ENCODE results near the gene PODXL.
"Not testable (repeated sequence)": the region's sequence is repeated elsewhere in the genome, so short reads cannot be mapped to it uniquely, and the experiment has no call there.

The PODXL gene

DNA sequence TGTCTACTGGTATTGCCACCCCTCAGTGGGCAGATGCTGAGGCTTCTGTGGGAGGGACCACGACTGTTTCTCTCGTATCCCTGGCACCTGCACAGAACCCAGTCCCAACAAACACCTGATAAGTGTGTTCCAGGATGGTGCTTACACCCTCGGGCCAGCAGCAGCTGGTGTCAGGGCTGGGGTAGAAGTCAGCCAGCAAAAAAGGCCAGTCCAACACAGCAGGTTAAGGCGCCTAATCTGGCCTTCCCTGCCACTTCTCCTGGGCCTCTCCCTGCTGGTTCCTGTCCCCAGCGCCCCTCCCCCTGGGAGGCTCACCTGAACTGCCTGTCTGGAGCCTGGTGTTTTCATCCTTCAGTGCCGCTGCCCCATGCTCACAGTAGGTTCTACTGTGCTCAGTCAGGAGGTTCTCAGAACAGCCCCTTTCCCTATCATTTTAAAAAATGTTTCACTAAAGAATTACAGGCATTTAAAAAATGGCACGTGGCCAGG, 20.0 kb downstream of the PODXL start:
- no peak for FAIRE-seq

DNA sequence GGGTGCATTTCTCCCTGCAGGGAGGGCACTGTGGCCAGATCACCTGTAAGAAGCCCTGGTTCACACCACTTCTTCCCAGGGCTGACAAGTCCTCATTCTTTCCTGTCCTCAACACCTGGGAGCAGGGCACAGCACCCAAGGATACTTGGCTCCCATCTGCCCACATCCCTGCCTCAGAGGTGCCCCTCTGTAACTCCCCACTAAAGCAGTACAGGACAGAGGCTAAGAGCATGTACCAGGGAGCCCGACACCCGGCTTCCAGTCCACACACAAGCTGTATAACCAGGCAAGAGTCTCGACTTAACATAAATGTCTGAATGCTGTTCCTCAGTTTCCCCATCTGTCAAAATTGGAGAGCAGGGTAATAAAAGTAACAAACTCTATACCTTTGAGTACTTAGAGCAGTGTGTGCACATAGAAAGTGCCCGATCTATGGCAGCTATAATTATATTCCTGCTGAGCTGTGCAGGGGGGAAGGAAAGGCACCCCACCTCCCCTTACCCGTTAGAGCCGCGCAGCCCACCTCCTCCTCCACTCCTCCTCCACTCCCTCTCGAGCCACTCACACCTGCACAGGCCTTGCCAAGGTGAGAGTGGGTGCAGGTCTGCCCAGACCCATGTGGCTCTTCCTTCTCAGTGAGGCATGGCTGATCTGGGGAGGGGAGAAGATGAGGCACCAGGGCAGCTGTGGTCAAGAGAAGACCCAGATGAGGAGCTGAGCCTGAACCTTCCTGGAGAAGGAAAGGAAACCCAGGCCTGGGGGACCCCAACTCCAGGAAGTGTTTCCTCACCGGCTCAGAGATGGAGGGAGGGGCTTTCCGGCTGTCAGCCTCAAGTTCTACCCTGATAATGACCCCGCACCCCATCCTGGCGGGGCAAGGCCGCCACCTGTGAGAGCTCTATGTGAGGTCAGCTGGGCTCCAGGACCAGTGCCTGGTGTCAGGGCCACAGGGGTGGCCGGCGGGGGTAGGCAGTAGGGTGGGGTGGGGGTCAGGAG, 22.6 kb downstream of the PODXL start:
- FAIRE-seq, result no peak

DNA sequence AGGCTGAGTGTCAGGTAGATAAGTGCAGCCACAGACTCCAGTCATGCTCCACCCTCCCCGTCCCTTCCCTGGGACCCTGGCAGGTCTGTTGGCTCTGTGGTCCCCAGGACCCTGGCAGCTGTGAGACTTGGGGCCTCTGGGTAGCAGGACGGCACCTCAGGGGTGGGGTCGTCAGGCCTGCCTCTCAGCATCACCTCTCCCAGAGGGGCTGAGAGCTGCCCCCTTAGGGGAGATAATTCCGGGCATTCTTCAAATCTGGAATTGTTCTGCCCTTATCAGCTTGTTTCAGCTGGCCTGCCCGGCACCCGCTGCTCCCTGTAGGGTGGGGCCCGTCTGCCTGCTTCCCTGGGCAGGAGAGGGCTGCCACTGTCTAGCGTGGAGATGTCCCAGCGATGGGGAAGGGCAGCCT, 23.3 kb downstream of the PODXL start:
- FAIRE-seq, result no peak

DNA sequence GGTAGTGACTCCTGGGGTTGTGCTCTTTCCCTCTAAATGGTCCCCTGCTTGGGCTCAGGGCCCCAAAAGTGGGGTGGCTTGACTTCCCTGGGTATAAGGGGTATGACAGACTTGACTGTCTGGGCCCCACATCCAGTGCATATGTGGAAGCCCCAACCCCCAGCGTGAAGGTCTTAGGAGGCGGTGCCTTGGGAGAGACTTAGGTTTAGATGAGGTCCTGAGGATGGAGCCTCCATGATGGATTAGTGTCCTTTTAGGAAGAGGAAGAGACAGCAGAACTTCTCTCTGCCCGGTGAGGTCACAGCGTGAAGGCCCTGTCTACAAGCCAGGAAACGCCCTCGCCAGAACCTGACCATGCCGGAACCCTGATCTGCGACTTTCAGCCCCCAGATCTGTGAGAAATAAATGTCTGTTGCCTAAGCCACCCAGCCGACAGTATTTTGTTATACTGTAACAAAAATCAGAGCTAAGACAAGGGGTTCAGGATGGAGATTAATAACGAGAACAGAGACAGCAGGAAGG, 23.8 kb downstream of the PODXL start:
- FAIRE-seq, result no peak

DNA sequence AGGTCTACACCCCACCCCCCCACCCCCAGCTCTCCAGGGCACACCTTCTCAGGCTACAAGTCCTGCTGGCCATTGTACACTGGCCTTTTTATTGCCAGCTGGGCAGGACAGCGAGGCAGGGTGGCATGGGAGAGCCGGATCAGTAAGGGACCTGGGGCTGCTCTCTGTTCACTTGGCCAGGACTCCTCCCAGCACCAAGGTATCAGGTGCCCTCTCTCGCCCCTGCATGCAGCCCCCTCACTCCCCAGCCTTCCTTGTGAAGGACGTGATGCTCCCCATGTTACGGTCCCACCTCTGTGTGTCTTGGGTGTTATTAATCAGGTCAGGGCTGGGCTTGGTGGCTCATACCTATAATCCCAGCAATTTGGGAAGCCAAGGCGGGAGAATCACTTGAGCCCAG, 26.3 kb downstream of the PODXL start:
- FAIRE-seq, result no peak

DNA sequence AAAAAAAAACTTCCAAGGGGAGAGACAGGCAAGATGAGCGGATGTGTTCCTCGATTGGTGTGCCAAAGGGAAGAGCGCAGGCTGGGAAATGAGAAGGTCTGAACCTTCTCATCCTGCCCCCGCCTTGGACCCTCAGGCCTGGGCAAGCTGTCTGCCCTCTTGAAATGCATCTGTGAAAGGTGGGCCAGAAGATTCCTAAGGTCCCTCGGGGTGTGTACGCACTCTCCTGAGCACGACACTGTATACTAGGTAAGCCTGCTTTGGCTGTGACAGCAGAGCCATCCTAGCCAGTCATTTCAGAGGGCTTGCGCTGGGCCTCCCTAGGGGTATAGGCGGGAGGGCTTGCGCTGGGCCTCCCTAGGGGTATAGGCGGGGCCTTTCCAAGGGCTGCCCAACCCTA, 26.8 kb downstream of the PODXL start:
- no peak for FAIRE-seq

DNA sequence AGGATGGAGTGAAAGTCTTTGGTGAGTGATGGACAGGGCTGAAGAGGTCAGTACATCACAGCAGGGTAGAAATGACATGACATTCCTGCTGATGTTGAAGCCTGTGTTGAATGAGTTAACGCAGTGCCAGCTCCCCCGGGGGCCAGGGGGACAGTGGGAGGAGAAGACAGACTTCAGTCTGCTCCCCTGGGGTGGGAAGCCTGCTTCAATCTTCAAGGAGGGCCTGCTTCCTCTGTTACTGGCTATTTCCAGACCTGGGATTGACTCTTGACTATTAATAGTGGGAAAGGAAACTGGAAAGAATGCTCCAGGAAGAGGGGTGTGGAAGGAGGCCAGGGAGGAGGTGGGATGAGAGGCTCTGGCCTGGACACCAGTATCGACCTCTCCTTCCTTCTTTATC, 27.2 kb downstream of the PODXL start:
- no peak for FAIRE-seq

DNA sequence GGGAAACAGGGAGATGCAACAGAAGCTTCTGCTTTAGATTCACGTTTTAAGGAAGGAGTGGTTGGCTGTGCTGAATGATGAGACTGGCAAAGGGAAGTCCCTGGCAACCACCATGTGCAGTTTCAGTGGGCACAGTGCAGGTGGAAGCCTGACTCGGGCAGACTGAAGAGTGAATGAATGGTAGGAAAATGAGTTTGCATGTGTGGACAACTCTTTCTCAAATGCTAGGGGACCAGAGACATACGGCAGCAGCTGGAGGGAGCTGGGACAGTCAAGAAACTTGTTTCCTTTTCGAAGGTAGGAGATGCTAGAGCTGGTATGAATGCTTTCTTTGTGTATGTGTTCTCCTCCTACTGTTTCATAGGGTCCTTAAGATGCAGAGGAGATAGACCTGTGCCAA, 29.0 kb downstream of the PODXL start:
- no peak for FAIRE-seq

DNA sequence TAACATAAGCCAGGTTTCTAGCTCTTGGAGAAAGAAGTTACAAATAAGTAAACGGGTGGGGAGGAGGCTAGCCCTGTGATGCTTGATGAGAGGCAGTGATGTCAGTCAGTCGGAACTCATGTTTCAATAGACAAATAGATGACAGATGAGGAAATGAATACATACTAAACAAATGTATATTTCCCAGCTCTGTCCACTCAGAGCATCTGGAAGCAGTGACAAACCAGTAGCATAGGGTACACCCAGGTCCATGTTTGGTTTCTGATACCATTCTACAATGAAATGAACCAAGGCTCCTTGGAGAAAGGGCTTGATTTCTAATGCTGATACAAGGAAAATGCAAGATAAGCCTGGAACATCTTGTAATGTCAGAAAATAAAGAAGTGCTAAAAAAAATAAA, 30.6 kb downstream of the PODXL start:
- FAIRE-seq, result no peak

DNA sequence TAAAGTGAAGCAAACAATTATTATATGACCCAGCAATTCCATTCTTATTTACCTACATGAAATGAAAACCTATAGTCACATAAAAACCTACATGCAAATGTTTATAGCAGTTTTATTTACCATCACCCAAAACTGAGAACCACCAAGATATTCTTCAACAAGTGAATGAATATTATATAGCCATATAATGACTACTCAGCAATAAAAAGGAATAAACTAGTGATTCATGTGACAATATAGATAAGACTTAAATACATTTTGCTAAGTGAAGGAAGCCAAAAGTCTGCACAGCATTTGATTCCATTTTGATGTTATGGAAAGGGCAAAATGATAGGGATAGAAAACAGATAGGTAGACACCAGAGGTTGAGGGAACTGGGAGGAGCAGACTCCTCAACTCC, 31.7 kb downstream of the PODXL start:
- no peak for FAIRE-seq

DNA sequence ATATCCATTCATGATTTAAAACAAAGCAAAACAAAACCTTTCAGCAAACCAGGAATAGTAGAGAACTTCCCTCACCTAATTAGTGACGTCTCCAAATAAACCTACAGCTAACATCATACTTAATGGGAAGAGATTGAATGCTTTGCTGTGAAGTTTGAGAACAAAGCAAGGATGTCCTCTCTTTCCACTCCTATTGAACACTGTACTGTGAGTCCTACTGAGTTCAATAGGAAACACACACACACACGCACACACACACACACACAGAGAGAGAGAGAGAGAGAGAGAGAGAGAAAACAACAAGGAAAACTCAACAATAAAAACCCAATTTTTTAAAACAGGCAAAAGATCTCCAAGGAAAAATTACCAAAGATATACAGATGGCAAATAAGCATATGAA, 32.3 kb downstream of the PODXL start:
- FAIRE-seq, result no peak

DNA sequence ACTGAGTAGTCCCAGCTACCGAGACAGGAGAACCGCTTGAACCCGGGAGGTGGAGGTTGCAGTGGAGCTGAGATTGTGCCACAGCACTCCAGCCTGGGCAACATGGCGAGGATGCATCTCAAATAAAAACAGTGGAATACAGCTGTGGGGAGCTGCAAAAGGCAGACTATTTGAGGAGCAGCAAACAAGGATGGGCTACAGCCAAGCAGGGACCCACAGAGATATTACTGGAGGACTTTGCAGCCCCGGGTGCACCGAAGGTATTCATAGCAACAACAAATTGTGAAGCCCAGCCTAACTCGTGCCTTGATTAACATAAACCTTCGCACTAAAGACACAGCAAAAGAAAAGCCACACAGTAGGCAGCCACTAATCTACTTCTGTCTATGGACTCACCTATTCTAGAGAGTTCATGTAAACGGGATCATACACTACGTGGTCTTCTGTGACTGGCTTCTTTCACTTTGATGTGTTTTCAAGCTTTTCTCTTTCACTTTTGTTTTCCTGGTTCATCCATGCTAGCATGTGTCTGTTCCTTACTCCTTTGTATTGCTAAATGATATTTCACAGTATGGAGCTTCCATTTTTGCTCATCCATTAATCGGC, 34.0 kb downstream of the PODXL start:
- no peak for FAIRE-seq

DNA sequence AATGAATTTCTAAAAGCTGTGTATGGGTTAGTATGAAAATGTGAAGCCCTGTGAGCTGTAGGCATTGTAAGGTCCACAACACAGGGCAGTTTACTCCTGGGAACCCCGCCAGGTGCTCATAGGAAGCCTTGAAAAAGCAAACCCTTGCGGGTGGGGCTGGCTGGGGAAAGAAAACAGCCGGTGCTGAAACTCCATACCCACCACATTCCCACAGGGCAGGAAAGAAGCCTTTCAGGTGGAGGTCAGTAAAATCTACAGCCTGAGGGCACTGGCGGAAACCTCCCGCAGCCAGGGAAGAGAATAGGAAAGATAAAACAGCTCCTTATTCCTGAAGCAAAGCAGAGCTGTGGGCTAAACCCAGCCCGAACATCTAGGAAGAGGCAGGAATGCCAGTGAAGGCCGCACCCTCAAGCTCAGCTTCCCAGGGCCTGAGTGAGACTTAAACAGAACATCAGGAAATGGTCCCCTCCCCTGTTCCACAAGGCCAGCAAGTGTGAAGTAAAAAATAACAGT, 34.7 kb downstream of the PODXL start:
- no peak for FAIRE-seq

DNA sequence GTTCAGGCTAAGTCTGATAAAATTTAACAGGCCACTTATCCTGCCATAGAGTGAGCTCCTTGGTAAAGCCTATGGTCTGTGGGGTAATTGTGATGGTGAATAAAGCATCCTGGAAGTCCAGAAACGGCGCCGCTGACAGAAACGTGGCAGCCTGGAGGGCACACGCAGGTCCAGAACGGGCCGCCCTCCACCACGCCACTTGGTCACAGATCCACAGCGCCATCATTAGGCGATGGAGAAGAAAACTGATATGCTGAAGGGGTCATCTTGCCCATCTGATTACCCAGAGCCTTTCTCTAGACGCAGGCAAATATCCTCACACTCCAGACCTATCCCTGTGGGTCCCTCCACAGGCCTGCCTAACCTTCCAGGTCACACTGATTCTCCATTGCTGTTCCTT, 37.8 kb downstream of the PODXL start:
- FAIRE-seq, result no peak

DNA sequence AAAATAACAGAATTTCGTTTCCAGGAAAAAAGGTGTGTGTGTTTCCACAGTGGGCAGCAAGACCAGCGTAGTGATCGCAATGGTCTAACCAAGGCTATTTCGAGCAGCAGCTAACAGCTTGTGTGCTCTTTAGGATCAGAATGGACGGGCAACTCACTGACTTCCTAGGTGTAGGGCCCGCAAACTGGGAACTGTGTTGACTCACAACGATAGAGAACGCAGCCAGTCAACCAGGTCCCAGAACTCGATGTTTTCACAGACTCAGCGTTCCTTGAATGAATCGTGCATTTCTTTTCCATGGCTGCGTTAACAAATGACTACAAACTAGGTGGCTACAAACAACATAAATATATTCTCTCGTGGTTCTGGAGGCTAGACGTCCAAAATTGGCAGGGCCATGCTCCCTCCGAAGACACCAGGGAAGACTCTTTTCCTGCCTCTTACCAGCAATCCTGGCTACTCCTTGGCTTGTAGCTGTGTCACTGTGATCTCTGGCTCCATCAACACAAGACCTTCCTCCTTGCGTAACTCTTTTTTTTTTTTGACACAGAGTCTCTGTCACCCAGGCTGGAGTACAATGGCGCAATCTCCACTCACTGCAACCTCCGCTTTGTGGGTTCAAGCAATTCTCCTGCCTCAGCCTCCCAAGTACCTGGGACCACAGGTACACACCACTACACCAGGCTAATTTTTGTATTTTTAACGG, 39.1 kb downstream of the PODXL start:
- FAIRE-seq, result no peak

DNA sequence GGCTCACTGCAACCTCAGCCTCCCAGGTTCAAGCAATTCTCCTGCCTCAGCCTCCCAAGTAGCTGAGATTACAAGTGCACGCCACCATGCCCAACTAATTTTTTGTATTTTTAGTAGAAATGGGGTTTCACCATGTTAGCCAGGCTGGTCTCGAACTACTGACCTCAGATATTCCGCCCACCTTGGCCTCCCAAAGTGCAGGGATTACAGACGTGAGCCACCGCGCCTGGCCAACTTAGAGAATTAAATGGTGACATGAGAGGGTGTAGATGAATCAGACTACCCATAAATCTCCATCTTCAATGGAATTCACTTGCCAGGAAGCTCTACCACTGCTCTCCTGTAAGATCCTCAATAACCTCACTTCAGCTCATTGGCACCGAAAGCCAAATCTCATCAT, 41.0 kb downstream of the PODXL start:
- not testable (repeated sequence) for FAIRE-seq

DNA sequence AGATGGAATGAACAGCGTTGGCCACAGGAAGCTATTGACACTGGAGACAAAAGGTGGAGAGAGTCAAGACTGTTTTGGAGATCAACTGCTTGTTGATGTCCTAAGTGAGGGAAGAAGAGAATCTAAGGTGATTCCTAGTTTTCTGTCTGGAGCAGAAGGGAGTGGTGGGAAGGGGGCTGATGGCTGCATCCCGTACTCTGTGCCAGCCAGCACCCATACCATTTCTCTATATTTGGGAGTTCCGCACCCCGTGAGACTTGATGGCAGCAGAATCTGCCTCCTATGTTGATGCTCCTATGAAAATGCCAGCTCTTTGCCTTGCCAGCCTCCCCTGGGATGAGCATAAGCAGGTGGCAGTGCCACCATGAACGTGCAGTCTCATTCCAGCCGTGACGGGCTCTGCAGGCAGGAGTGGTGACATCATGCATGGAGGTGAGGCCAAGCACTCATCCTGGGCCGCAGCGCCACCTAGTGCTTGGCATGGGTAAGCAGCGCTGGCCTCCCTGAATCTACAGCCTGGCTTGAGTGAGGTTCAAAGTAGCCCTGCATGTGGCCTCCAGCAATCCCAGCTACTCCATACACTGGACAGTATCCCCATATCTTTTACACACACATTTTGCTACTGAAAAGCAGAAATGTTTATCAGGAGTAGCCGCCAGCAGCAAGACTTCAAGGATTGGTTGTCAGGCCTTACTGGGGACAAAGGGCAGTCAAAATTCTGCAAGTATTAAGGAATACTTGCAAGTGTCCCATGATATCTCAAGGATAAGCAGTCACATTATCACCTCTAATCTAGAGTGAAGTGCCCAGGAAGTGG, 43.0 kb downstream of the PODXL start:
- no peak for FAIRE-seq

DNA sequence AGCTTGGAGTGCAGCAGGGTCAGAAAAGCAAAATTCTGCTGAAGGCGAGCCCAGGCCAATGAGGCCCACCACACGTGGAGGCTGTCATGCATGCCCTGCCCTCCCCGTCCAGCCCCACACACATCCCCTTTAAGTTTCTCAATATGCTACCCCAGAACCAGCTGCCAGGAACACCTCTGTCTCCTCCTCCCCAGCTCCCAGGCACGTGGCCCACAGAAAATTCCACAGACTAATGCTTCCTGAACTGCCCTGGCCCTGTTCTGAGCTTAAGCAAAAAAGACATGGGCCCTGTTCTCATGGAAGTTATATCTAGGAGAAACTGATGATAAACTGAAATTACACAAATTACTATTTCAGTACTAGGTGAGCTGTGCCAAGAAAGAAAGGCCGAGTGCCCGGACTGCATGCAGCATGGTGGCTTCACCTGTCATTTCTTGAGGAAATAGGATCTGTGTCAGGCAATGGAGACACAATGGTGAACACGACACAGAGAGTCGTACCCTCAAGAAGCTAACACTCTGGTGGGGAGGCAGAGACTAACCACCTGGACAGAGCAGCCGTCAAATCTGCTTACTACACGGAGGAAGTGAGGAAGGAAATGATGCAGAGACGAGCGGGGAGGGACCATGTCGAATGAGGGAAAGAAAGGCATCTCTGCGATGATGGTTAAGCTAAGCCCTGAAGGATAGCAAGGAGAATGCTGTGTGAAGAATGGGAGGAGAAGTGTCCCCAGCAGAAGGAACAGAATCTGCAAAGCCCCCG, 44.5 kb downstream of the PODXL start:
- FAIRE-seq, result no peak

DNA sequence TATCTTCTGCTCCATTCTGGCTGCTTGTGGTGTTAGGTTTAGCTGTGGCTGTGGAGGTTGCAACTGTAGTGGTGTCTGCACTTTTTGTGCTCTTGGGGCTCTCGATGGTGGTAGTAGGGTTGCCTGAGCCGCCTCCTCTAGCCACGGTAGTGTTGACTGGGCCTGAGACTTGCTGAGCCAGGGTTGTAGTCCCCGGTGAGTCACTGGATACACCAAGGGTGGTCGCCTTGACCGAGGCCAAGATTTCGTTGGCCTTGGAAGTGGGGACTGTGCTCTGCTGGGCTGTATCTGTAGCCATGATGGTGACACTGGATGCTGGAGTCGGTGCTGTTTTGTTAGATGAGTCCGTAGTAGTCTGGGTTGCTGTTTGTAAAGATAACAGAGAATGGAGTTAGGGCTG, 45.4 kb downstream of the PODXL start:
- no peak for FAIRE-seq

DNA sequence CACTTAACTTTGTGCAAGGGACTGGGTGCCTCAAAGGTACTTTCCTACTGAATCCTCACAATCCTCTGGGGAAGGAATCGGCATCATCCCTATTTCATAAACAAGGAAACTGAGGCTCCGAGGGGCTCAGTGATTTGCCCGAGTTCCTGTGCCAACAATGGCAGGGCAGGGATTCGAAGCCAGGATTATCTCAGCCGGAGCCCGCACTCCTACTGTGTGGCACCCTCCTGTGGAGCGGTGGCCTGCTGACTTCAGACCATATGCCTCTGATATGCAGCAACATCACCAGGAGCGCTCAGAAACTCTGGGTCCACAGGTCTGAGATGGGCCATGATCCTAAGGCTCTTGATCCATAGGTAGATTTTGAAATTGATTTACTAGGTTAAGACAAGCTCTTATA, 46.6 kb downstream of the PODXL start:
- FAIRE-seq, result no peak

DNA sequence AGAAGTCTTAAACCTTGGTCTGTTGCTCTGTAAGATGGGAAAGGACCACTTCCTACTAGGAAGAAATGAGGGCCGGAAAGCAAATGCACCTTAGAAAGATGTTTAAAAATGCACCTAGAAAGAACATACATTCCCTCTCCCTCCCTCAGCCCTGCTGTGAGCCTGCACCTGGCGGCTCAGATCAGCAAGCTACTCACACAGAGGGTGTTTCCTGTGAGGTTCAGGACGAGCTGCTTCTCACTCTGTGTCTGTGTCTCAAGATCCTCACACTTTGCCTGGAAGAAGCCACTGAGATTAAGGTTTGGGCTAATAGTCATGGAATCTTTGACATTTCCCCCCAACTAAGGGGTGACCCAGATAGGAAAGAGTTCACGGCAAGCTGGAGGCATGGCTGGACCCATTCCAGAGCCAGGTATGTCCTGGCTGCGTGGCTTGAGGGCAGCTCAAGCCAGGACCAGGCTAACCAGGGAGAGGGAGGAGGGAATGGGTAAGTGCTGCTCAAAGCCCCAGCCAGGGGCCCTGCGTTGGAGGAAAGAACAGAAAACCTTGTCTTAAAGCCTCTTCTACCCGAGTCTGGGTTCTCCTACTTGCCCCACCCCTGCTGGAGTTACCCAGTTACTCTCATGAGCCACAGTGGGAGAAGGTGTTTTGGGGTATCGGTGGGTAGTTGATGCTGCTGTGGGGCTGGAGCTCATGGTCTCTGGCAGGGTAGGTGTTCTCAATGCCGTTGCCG, 47.5 kb downstream of the PODXL start:
- no peak for FAIRE-seq
